Natural killer cell (primary cell): ENCODE results near the gene IZUMO4. TPM values are rescaled to one million over a fixed set of nuclear protein-coding genes. Genes with fewer than 3 reads are reported as not detected.

Source experiments
- ATAC-seq, 3 donors: fragments of 150-1000 bp in 2 of 3; fragments of 200-7000 bp in 1 of 3; cut with Tn5 transposase; 1 replicate in 1 of 3; 2 replicates in 2 of 3; pipeline ENCODE4 v1.10.0; 2021; ENCODE audit warnings: mild to moderate bottlenecking in 2 of 3, moderate library complexity in 2 of 3
- DNase-seq, 2 donors: peaks; one replicate each; pipeline versions ENCODE4 v3.0.0 to v3.0.0-alpha.2; 2013 to 2021; ENCODE audit warnings: mixed read lengths in 1 of 2
- H3K27ac ChIP-seq: one replicate; pipeline ENCODE4 v1.5.1; 2013; ENCODE audit warnings: mild to moderate bottlenecking, low read length
- H3K27me3 ChIP-seq: one replicate; pipeline ENCODE4 v1.6.1; 2013; ENCODE audit warnings: low read length; ENCODE audit not compliant: control insufficient read depth, insufficient read depth
- H3K36me3 ChIP-seq: one replicate; pipeline ENCODE4 v1.6.1; 2013; ENCODE audit warnings: low read length; ENCODE audit not compliant: control insufficient read depth, insufficient read depth
- H3K4me1 ChIP-seq: one replicate; pipeline ENCODE4 v1.6.1; 2013; ENCODE audit warnings: low read length; ENCODE audit not compliant: control insufficient read depth, insufficient read depth
- H3K4me3 ChIP-seq: one replicate; pipeline ENCODE4 v1.5.1; 2013; ENCODE audit warnings: low read length
- H3K9me3 ChIP-seq: one replicate; pipeline ENCODE4 v1.6.1; 2013; ENCODE audit warnings: low read length; ENCODE audit not compliant: control insufficient read depth, insufficient read depth
- H3K27ac Mint-ChIP-seq, 2 donors: one replicate each; pipeline ENCODE4 v1.8.0; 2022; ENCODE audit warnings: mild to moderate bottlenecking in 2 of 2, mixed read lengths in 2 of 2, moderate library complexity in 1 of 2
- H3K27me3 Mint-ChIP-seq, 2 donors: one replicate each; pipeline ENCODE4 v1.8.0; 2022; ENCODE audit warnings: low read depth in 2 of 2, mixed read lengths in 2 of 2
- H3K36me3 Mint-ChIP-seq: one replicate; pipeline ENCODE4 v1.8.0; 2022; ENCODE audit warnings: mixed read lengths
- H3K4me1 Mint-ChIP-seq, 2 donors: one replicate each; pipeline ENCODE4 v1.8.0; 2022; ENCODE audit warnings: mixed read lengths in 2 of 2
- H3K4me3 Mint-ChIP-seq: one replicate; pipeline ENCODE4 v1.8.0; 2022; ENCODE audit warnings: mild to moderate bottlenecking, moderate library complexity, mixed read lengths
- H3K9me3 Mint-ChIP-seq, 2 donors: one replicate each; pipeline ENCODE4 v1.8.0; 2022; ENCODE audit warnings: mixed read lengths in 2 of 2
- WGBS: methylation state at CpG from one replicate; pipeline ENCODE4 v1.1.7; 2013; ENCODE audit warnings: missing lambda C conversion rate; ENCODE audit not compliant: insufficient coverage; 5-methylcytosine and 5-hydroxymethylcytosine counted together
- intact Hi-C: fragments of 100-400 bp; cut with micrococcal nuclease; formaldehyde crosslinking; loops from one replicate; pipeline ENCODE4 v1.14.2; 2022
- total RNA-seq, 4 donors: library from RNA; stranded (reverse); fragments of 120-200 nt in 1 of 4; gene quantifications; one replicate each; pipeline versions ENCODE4 v1.2.3 to v1.2.4, GENCODE V29; 2013 to 2022
- TF ChIP-seq, protein P1 (sequence below): fragments of 200-600 bp; IDR thresholded peaks from one replicate; pipeline ENCODE4 v1.8.0; 2022; ENCODE audit warnings: antibody characterized with exemption

IZUMO4 gene
- total RNA-seq, 3 donors from 2014 or later (not counting 1 experiment from before 2014, with no cell fraction given): 3.3 to 7.6 (median 7.1) TPM

DNA sequence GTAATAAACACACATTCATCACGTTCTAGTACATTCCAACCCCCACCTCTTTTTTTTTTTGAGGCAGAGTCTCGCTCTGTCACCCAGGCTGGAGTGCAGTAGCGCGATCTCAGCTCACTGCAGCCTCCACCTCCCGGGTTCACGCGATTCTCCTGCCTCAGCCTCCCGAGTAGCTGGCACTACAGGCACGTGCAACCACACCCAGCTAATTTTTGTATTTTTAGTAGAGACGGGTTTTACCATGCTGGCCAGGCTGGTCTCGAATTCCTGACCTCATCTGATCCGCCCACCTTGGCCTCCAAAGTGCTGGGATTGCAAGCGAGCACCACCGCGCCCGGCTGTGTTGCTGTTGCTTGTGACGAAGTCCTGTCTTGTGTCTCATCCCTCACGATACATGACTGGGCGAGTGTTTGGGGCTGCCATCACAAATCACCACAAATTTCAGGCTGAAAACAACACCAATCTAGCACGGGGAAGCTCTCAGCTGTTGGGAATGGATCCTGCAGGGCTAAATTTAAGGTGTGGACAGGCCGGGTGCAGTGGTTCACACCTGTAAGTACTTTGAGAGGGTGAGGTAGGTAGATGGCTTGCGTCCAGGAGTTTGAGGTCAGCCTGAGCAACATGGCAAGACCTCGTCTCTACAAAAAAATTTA is 16.3 kb upstream of the IZUMO4 start:
- intact Hi-C loops: no loop called here
- ATAC-seq: no peak
- Histone ChIP-seq H3K4me3 (no peak overlapping the region), H3K27me3 (no peaks in the 10 kb centered on the region), H3K27ac (peak overlapping the region; percentile 98), H3K4me1 (peaks cover 72% of the 10 kb centered on the region), H3K9me3 (no peaks in the 10 kb centered on the region), H3K36me3 (peaks cover 57% of the 10 kb centered on the region)
- WGBS: 59% methylated on average over 23 of the region's 23 CpGs
- no peak for DNase-seq
- Mint-ChIP-seq H3K27me3 (no peaks in the 10 kb centered on the region), H3K4me1 (peaks cover 44 to 53% of the 10 kb centered on the region in 2 donors), H3K9me3 (no peaks in the 10 kb centered on the region), H3K27ac (peak overlapping the region; percentile 95 to 99), H3K36me3 (no peaks in the 10 kb centered on the region), H3K4me3 (peak overlapping the region; percentile 99)
- TF ChIP-seq, protein P1, sequence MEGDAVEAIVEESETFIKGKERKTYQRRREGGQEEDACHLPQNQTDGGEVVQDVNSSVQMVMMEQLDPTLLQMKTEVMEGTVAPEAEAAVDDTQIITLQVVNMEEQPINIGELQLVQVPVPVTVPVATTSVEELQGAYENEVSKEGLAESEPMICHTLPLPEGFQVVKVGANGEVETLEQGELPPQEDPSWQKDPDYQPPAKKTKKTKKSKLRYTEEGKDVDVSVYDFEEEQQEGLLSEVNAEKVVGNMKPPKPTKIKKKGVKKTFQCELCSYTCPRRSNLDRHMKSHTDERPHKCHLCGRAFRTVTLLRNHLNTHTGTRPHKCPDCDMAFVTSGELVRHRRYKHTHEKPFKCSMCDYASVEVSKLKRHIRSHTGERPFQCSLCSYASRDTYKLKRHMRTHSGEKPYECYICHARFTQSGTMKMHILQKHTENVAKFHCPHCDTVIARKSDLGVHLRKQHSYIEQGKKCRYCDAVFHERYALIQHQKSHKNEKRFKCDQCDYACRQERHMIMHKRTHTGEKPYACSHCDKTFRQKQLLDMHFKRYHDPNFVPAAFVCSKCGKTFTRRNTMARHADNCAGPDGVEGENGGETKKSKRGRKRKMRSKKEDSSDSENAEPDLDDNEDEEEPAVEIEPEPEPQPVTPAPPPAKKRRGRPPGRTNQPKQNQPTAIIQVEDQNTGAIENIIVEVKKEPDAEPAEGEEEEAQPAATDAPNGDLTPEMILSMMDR: no peak

DNA sequence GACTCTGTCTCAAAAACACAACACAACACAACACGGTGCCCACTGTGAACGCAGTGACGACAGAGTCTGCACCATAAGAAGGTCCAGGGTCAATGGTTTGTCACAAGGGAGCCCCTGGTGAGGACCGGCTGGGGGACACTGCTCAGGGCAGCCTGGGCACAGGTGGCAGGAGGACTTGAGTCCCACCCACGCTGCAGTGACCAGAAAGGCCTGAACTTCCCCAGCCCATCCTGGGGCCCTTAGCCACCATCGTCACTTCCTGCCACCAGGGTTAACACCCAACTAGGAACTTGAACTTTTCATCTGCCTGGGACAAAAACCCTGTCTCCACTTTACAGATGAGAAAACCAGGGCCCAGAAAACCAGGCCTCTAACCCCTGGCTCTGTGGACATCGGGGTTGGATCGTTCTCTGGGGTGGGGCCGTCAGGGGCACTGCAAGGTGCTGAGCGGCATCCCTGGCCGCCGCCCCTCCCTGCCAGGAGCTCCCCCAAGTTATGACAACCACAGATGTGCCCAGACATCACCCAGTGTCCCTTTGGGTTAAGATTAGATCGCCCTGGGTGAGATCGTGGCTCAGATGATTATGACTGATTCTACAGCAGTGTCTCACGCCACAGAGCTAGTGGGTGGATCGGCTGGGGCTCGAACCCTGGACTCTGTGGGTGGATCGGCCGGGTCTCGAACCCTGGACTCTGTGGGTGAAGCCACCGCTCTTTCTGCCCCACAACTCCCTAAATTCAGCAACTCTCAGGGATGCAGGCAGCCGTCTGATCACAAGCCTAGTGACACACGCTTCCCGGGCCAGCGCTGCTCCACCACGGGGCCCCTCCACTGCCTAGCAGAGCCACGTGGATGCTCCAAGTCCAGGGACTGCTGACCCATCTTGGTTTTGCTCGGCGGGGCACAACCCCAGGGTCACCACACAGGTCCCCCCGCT is 14.6 kb upstream of the IZUMO4 start:
- Histone ChIP-seq H3K4me3 (peak overlapping the region; percentile 91), H3K4me1 (peaks cover 83% of the 10 kb centered on the region), H3K27me3 (no peaks in the 10 kb centered on the region), H3K36me3 (peaks cover 41% of the 10 kb centered on the region), H3K9me3 (no peaks in the 10 kb centered on the region), H3K27ac (peak overlapping the region; percentile 98)
- peak; percentile 72 to 82 for DNase-seq
- TF ChIP-seq, protein P1: no peak
- Mint-ChIP-seq H3K4me1 (peaks cover 53 to 64% of the 10 kb centered on the region in 2 donors), H3K9me3 (no peaks in the 10 kb centered on the region), H3K27me3 (no peaks in the 10 kb centered on the region), H3K27ac (peak overlapping the region; percentile 95 to 99), H3K4me3 (peak overlapping the region; percentile 99), H3K36me3 (no peaks in the 10 kb centered on the region)
- 17% methylated on average over 30 of the region's 30 CpGs for WGBS
- intact Hi-C loops: loop anchor here (1.0 to 2.0 kb wide), 2 partner anchors 8 to 15 kb away; partner anchors contain the start of genes IZUMO4 and MOB3A
- ATAC-seq: peak; percentile 51 to 76 (median 66)

GRCh38 chr19:2083174-2083854 is 13.4 kb upstream of the IZUMO4 start:
- Mint-ChIP-seq H3K27me3 (no peaks in the 10 kb centered on the region), H3K9me3 (no peaks in the 10 kb centered on the region), H3K4me1 (peaks cover 65 to 75% of the 10 kb centered on the region in 2 donors), H3K4me3 (peak overlapping the region; percentile 99), H3K27ac (peak overlapping the region; percentile 95 to 99), H3K36me3 (no peaks in the 10 kb centered on the region)
- H3K27me3 ChIP-seq: no peaks in the 10 kb centered on the region
- peak; percentile 54 to 85 for DNase-seq
- WGBS: 2% methylated on average over 20 of the region's 20 CpGs
- peak in 1 of 3 donors; percentile 12 for ATAC-seq
- peak overlapping the region; percentile 91 for H3K4me3 ChIP-seq
- TF ChIP-seq, protein P1: no peak
- intact Hi-C loops: loop anchor here (2.0 kb wide), 1 partner anchor 13 kb away; the partner anchor contains the start of genes IZUMO4 and MOB3A
- no peaks in the 10 kb centered on the region for H3K9me3 ChIP-seq
- peak overlapping the region; percentile 98 for H3K27ac ChIP-seq
- H3K36me3 ChIP-seq: peaks cover 29% of the 10 kb centered on the region
- H3K4me1 ChIP-seq: peaks cover 87% of the 10 kb centered on the region
